Sigmoid colon (tissue), 7 donors: ENCODE data around the gene VSTM2L. TPM values are rescaled to one million over a fixed set of nuclear protein-coding genes. Genes with fewer than 3 reads are reported as not detected.

Experiments used
- DNase-seq: peaks from one replicate; pipeline ENCODE4 v3.0.0-alpha.2; 2019
- H3K27ac ChIP-seq, 4 donors: fragments of 200-600 bp; sonication (generic); one replicate each; pipeline ENCODE4 v1.5.1; 2016 to 2019; ENCODE audit warnings: mild to moderate bottlenecking in 1 of 4
- H3K27me3 ChIP-seq, 3 donors: fragments of 200-600 bp; sonication (generic); one replicate each; pipeline ENCODE4 v1.5.1; 2019; ENCODE audit warnings: mild to moderate bottlenecking in 1 of 3
- H3K36me3 ChIP-seq, 4 donors: fragments of 200-600 bp; sonication (generic); one replicate each; pipeline ENCODE4 v1.5.1; 2016 to 2019
- H3K4me1 ChIP-seq, 4 donors: fragments of 200-600 bp; sonication (generic); one replicate each; pipeline ENCODE4 v1.5.1; 2017 to 2019
- H3K4me3 ChIP-seq, 4 donors: fragments of 200-600 bp; sonication (generic); one replicate each; pipeline ENCODE4 v1.5.1; 2017 to 2019; ENCODE audit warnings: mild to moderate bottlenecking in 2 of 4, moderate library complexity in 1 of 4
- H3K9me3 ChIP-seq, 4 donors: fragments of 200-600 bp in 3 of 4; sonication (generic) in 3 of 4; one replicate each; pipeline versions ENCODE4 v1.5.1 to v1.6.1; 2013 to 2019
- EP300 ChIP-seq, 4 donors: sonication (generic); formaldehyde crosslinking; IDR thresholded peaks; one replicate each; pipeline ENCODE4 v1.6.1; 2017; ENCODE audit warnings: antibody characterized with exemption in 4 of 4
- POLR2A ChIP-seq, 2 donors: fragments of 450-650 bp; IDR thresholded peaks; one replicate each; pipeline ENCODE4 v1.6.1; 2016; ENCODE audit warnings: antibody characterized with exemption in 2 of 2, mild to moderate bottlenecking in 2 of 2, moderate library complexity in 2 of 2
- POLR2AphosphoS5 ChIP-seq, 4 donors: sonication (generic); formaldehyde crosslinking; IDR thresholded peaks; one replicate each; pipeline ENCODE4 v1.6.1; 2017; ENCODE audit warnings: antibody characterized with exemption in 4 of 4
- WGBS, 2 donors: extraction: QIAGEN DNeasy Blood & Tissue Kit; methylation state at CpG; one replicate each; pipeline ENCODE4 v1.1.7; 2013; 5-methylcytosine and 5-hydroxymethylcytosine counted together
- intact Hi-C: fragments of 100-400 bp; cut with DNase I; formaldehyde crosslinking; loops from one replicate; pipeline ENCODE4 v1.15.1; 2023
- polyA plus RNA-seq, 3 donors: library from polyadenylated mRNA; stranded (reverse); fragments of 200-250 nt; gene quantifications; one replicate each; pipeline ENCODE4 v1.2.3, GENCODE V29; 2013
- total RNA-seq, 4 donors: library from RNA; depleted of rRNA; stranded (reverse); fragments of >200 nt; gene quantifications; one replicate each; pipeline ENCODE4 v1.1.0, GENCODE V29; 2016
- TF ChIP-seq, protein P1 (sequence below), 4 experiments: fragments of 450-650 bp in 3 of 4; fragments of 200-600 bp in 1 of 4; IDR thresholded peaks; one replicate each; pipeline ENCODE4 v1.5.1; 2016 to 2019; ENCODE audit warnings: antibody characterized with exemption in 4 of 4, mild to moderate bottlenecking in 3 of 4, moderate library complexity in 2 of 4
- donor health status: healthy with polysubstance abuse.
- donor health status: Bipolar disorder and iron deficiency.
- donor health status: healthy.

VSTM2L gene
- total and polyA plus RNA-seq, 7 donors: 1.5 to 3.4 (median 2.5) TPM; not detected in 2

DNA sequence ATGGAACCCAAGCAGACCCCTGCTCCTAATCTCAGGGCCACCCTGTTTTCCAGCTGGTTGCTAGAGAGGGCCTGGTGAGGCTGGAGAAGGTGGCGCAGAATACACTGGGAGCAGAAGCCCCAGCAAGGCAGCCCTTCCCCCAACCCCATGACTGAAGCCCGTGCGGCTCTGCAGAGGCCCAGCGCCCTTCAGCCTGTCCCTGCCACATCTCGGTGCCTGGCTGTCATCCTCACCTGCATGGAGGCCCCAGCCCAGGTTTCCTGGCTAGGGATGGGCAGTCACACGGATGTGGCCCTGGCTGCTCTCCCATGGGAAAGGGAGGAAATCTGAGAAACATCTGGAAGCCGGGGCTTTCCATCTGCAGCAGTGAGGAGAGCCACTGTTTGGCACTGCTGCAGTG, 26.1 kb upstream of the VSTM2L start:
- Histone ChIP-seq H3K4me1 (peaks cover 0 to 8% (median 4%) of the 10 kb centered on the region in 4 donors), H3K27me3 (no peaks in the 10 kb centered on the region), H3K27ac (no peak overlapping the region), H3K36me3 (peaks cover 0 to 27% (median 11%) of the 10 kb centered on the region in 4 donors), H3K4me3 (no peak overlapping the region), H3K9me3 (no peaks in the 10 kb centered on the region)
- no peak for TF ChIP-seq POLR2AphosphoS5 (IDR thresholded peaks at IDR 0.05)
- TF ChIP-seq, protein P1, sequence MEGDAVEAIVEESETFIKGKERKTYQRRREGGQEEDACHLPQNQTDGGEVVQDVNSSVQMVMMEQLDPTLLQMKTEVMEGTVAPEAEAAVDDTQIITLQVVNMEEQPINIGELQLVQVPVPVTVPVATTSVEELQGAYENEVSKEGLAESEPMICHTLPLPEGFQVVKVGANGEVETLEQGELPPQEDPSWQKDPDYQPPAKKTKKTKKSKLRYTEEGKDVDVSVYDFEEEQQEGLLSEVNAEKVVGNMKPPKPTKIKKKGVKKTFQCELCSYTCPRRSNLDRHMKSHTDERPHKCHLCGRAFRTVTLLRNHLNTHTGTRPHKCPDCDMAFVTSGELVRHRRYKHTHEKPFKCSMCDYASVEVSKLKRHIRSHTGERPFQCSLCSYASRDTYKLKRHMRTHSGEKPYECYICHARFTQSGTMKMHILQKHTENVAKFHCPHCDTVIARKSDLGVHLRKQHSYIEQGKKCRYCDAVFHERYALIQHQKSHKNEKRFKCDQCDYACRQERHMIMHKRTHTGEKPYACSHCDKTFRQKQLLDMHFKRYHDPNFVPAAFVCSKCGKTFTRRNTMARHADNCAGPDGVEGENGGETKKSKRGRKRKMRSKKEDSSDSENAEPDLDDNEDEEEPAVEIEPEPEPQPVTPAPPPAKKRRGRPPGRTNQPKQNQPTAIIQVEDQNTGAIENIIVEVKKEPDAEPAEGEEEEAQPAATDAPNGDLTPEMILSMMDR (IDR thresholded peaks at IDR 0.05): no peak
- intact Hi-C loops: no loop called here
- no peak for DNase-seq
- WGBS, 2 donors: 76 to 77% methylated on average over 7 of the region's 7 CpGs

DNA sequence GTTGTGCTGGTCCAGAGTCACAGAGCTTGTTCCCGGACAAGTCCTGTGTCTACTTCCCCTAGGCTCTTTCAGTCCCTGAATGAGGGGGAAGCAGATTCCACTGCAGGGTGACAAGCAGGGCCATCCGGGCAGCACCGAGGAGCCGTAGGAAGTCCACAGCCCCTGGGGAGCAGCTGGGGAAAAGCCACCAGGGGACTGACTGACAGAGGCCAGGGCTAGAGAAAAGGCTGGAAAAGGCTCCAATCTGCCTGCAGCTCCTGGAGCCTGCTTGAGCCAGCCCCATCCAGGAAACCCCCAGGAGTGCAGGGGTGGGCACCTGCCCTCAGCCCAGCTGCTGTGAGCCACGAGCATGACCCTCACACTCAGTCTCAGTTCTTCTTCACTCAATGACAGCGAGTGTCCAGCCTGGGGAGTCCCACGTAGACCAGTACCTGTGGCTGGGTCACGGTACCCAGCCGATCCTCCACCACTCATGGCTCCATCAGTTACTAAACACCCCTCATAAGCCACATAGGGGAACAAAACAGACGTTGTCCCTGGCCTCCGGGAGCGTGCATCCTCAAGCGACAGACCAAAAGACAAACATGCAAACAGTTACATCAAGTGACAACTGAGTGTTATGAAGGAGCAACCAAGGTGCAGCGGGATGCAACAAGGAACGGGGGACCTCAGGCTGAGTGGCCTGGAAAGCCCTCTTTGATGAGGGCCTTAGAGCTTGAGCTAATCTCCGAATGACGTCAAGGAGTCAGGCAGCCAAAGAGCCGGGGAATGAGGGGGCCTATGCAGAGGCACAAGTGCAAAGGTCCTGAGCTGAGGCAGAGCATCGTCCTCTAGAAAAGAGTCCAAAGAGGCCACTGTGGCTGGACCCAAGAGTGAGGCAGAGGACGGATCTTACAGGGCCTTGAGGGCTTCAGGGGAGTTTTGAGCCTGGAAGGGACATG, 24.8 kb upstream of the VSTM2L start:
- 85 to 86% methylated on average over 20 of the region's 20 CpGs for WGBS, 2 donors
- no peak for DNase-seq
- H3K27me3 ChIP-seq: no peaks in the 10 kb centered on the region
- H3K4me1 ChIP-seq: peaks cover 0 to 8% (median 4%) of the 10 kb centered on the region in 4 donors
- H3K27ac ChIP-seq: no peak overlapping the region
- H3K36me3 ChIP-seq: peaks cover 0 to 14% (median 5%) of the 10 kb centered on the region in 4 donors
- intact Hi-C loops: no loop called here
- TF ChIP-seq POLR2A (IDR thresholded peaks at IDR 0.05): no peak
- TF ChIP-seq EP300 (IDR thresholded peaks at IDR 0.05): no peak
- TF ChIP-seq POLR2AphosphoS5 (IDR thresholded peaks at IDR 0.05): no peak
- TF ChIP-seq, protein P1 (IDR thresholded peaks at IDR 0.05): no peak
- H3K4me3 ChIP-seq: no peak overlapping the region
- H3K9me3 ChIP-seq: no peaks in the 10 kb centered on the region

DNA sequence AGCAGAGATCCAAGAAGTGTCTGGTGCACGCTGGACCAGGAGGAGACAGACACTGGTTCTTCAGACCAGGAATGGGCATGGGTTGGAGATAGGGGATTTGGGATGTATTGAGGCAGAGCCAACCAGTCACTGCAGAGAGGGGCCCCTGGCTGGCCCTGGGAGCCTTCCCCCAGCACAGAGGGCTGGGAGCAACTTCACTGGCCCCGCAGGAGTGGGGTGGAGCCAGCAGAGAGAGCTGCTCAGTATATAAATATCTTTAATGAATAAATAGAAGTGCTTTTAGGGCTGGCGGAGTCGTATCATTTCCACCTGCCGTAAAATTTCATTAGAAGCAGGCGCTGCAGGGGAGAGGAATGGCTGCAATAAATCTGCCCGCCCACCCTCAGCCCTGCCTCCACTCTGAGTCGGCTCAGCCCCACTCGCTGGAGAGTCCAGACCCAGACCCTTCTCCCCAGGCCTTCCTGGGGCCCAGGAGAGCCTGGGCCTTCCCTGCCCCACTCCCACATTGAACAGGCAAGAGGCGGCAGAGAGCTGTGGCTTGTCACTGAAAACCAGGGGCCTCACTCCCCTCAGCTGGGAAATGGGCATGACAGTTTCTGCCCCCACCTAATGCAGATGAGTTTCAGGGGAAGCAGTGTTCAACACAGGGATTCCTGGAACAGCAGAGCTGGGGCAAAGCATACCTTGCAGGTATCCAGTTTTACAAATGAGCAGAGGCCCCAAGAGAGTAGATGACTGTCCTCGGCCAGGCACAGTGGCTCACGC, 23.9 kb upstream of the VSTM2L start:
- TF ChIP-seq, protein P1 (IDR thresholded peaks at IDR 0.05): no peak
- no peak for TF ChIP-seq POLR2A (IDR thresholded peaks at IDR 0.05)
- TF ChIP-seq POLR2AphosphoS5 (IDR thresholded peaks at IDR 0.05): no peak
- no peak for TF ChIP-seq EP300 (IDR thresholded peaks at IDR 0.05)
- no peak for DNase-seq
- intact Hi-C loops: no loop called here
- peaks cover 0 to 8% (median 4%) of the 10 kb centered on the region in 4 donors for H3K4me1 ChIP-seq
- peaks cover 0 to 8% (median under 1%) of the 10 kb centered on the region in 4 donors for H3K36me3 ChIP-seq
- H3K9me3 ChIP-seq: no peaks in the 10 kb centered on the region
- H3K27me3 ChIP-seq: no peaks in the 10 kb centered on the region
- 50 to 73% methylated on average over 12 of the region's 12 CpGs for WGBS, 2 donors
- H3K4me3 ChIP-seq: no peak overlapping the region
- no peak overlapping the region for H3K27ac ChIP-seq

DNA sequence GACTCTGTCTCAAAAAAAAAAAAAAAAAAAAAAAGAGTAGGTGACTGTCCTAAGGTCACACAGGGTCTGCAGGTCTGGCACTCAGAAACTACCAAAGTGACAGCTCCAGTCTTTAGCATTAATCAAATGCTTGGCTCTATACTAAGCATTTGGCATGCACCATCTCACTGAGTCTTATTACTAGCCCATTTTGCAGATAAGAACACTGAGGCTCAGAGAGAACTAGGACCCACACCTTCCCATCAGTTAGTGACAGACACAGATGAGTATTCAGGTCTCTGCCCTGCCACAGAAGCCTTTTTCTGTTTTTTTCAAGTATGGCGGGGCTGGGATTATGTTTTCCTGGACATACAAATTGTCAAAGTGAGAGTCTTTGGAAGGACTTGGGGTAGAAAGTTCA, 23.1 kb upstream of the VSTM2L start:
- Histone ChIP-seq H3K27ac (no peak overlapping the region), H3K4me1 (peaks cover 0 to 8% (median 4%) of the 10 kb centered on the region in 4 donors), H3K4me3 (no peak overlapping the region), H3K9me3 (no peaks in the 10 kb centered on the region), H3K36me3 (no peaks in the 10 kb centered on the region), H3K27me3 (no peaks in the 10 kb centered on the region)
- no peak for DNase-seq
- 86 to 92% methylated on average over 1 of the region's 1 CpG for WGBS, 2 donors
- TF ChIP-seq, protein P1 (IDR thresholded peaks at IDR 0.05): no peak
- no peak for TF ChIP-seq EP300 (IDR thresholded peaks at IDR 0.05)
- TF ChIP-seq POLR2A (IDR thresholded peaks at IDR 0.05): no peak
- TF ChIP-seq POLR2AphosphoS5 (IDR thresholded peaks at IDR 0.05): no peak
- intact Hi-C loops: no loop called here
